Trophoblast cell (in vitro differentiated cells and primary cell): ENCODE measurements around the gene BRS3.

ENCODE experiments used
- DNase-seq, 2 donors: peaks; one replicate each; pipeline ENCODE4 v3.0.0-alpha.2; 2016
- H2AFZ ChIP-seq: 2 replicates; pipeline ENCODE4 v1.6.1; 2013; ENCODE audit warnings: low read length, moderate library complexity, mild to moderate bottlenecking; ENCODE audit not compliant: insufficient read depth, poor library complexity
- H2AK5ac ChIP-seq: 2 replicates; pipeline ENCODE4 v1.6.1; 2013; ENCODE audit warnings: mild to moderate bottlenecking, low read length
- H2BK120ac ChIP-seq: 2 replicates; pipeline ENCODE4 v1.6.1; 2013; ENCODE audit warnings: low read length, mild to moderate bottlenecking, moderate library complexity; ENCODE audit not compliant: insufficient read depth, poor library complexity
- H2BK12ac ChIP-seq: 2 replicates; pipeline ENCODE4 v1.6.1; 2013; ENCODE audit warnings: mild to moderate bottlenecking, low read length, moderate library complexity
- H2BK5ac ChIP-seq: 2 replicates; pipeline ENCODE4 v1.6.1; 2013; ENCODE audit warnings: low read length, low read depth, moderate library complexity, mild to moderate bottlenecking; ENCODE audit not compliant: poor library complexity
- H3K14ac ChIP-seq: 2 replicates; pipeline ENCODE4 v1.6.1; 2013; ENCODE audit warnings: mild to moderate bottlenecking, low read length
- H3K18ac ChIP-seq: 2 replicates; pipeline ENCODE4 v1.6.1; 2013; ENCODE audit warnings: mild to moderate bottlenecking, low read length
- H3K23ac ChIP-seq: 2 replicates; pipeline ENCODE4 v1.6.1; 2013; ENCODE audit warnings: low read length
- H3K27ac ChIP-seq: 2 replicates; pipeline ENCODE4 v1.5.1; 2013; ENCODE audit warnings: low read depth, mild to moderate bottlenecking, inconsistent platforms, low read length, moderate library complexity
- H3K27me3 ChIP-seq: 2 replicates; pipeline ENCODE4 v1.6.1; 2013; ENCODE audit warnings: inconsistent platforms, mild to moderate bottlenecking, low read length, moderate library complexity; ENCODE audit not compliant: insufficient read depth
- H3K36me3 ChIP-seq, 2 experiments: 1 replicate in 1 of 2; 2 replicates in 1 of 2; pipeline ENCODE4 v1.6.1; 2013; ENCODE audit warnings: low read length in 2 of 2, mild to moderate bottlenecking in 2 of 2, moderate library complexity in 1 of 2; ENCODE audit not compliant: insufficient read depth in 2 of 2, control insufficient read depth in 1 of 2
- H3K4ac ChIP-seq: 2 replicates; pipeline ENCODE4 v1.6.1; 2013; ENCODE audit warnings: low read depth, mild to moderate bottlenecking, low read length, moderate library complexity
- H3K4me1 ChIP-seq, 2 experiments: 1 replicate in 1 of 2; 2 replicates in 1 of 2; pipeline ENCODE4 v1.6.1; 2013; ENCODE audit warnings: low read length in 2 of 2, mild to moderate bottlenecking in 2 of 2, moderate library complexity in 1 of 2; ENCODE audit not compliant: insufficient read depth in 2 of 2, control insufficient read depth in 1 of 2
- H3K4me2 ChIP-seq: 2 replicates; pipeline ENCODE4 v1.6.1; 2013; ENCODE audit warnings: inconsistent platforms, mild to moderate bottlenecking, low read length, moderate library complexity
- H3K4me3 ChIP-seq: 2 replicates; pipeline ENCODE4 v1.5.1; 2013; ENCODE audit warnings: mild to moderate bottlenecking, low read depth, low read length, inconsistent platforms
- H3K79me1 ChIP-seq: one replicate; pipeline ENCODE4 v1.6.1; 2013; ENCODE audit warnings: low read length
- H3K79me2 ChIP-seq: 2 replicates; pipeline ENCODE4 v1.6.1; 2013; ENCODE audit warnings: low read length, mild to moderate bottlenecking; ENCODE audit not compliant: control insufficient read depth, insufficient read depth, poor library complexity
- H3K9ac ChIP-seq: 2 replicates; pipeline ENCODE4 v1.6.1; 2013; ENCODE audit warnings: mild to moderate bottlenecking, low read length
- H3K9me3 ChIP-seq: 2 replicates; pipeline ENCODE4 v1.6.1; 2013; ENCODE audit warnings: low read depth, mild to moderate bottlenecking, control low read depth, inconsistent platforms, low read length; ENCODE audit not compliant: insufficient read depth
- H4K12ac ChIP-seq: 2 replicates; pipeline ENCODE4 v1.6.1; 2013; ENCODE audit warnings: low read depth, mild to moderate bottlenecking, low read length, moderate library complexity
- H4K8ac ChIP-seq: 2 replicates; pipeline ENCODE4 v1.6.1; 2013; ENCODE audit warnings: low read depth, mild to moderate bottlenecking, low read length, moderate library complexity
- H4K91ac ChIP-seq: one replicate; pipeline ENCODE4 v1.6.1; 2013; ENCODE audit warnings: low read depth, mild to moderate bottlenecking, low read length, moderate library complexity
- WGBS: extraction: QIAGEN DNeasy Blood & Tissue Kit; methylation state at CpG from one replicate; pipeline ENCODE4 v1.1.7; 2013; ENCODE audit warnings: missing lambda C conversion rate; ENCODE audit not compliant: insufficient read length, insufficient coverage; ENCODE audit errors: extremely low coverage; 5-methylcytosine and 5-hydroxymethylcytosine counted together

BRS3 gene

GRCh38 chrX:136496186-136496763 lies 8.5 kb downstream of the BRS3 start:
- peaks cover 0 to 2% of the 10 kb centered on the region in 2 experiments for H3K36me3 ChIP-seq
- no peaks in the 10 kb centered on the region for H3K9me3 ChIP-seq
- H2BK120ac ChIP-seq: peak overlapping the region; percentile 66
- peak overlapping the region; percentile 92 for H4K91ac ChIP-seq
- peak overlapping the region; percentile 68 for H2BK5ac ChIP-seq
- H3K79me1 ChIP-seq: peaks cover 10% of the 10 kb centered on the region
- H2AK5ac ChIP-seq: no peak overlapping the region
- no peak overlapping the region for H2BK12ac ChIP-seq
- no peak overlapping the region for H3K23ac ChIP-seq
- no peak overlapping the region for H3K4ac ChIP-seq
- H3K4me1 ChIP-seq: no peaks in the 10 kb centered on the region
- H3K9ac ChIP-seq: peak overlapping the region; percentile 11
- H3K27me3 ChIP-seq: no peaks in the 10 kb centered on the region
- peak overlapping the region; percentile 98 for H3K27ac ChIP-seq
- peak overlapping the region; percentile 51 for H3K4me2 ChIP-seq
- peak overlapping the region; percentile 59 for H3K4me3 ChIP-seq
- H4K12ac ChIP-seq: peak overlapping the region; percentile 87
- peak overlapping the region; percentile 85 for H4K8ac ChIP-seq
- peak overlapping the region; percentile 70 for H3K14ac ChIP-seq
- no peak overlapping the region for H2AFZ ChIP-seq
- no peak for DNase-seq
- peak overlapping the region; percentile 30 for H3K18ac ChIP-seq
- WGBS: no CpG with 5 or more reads among the region's 13 CpGs
- H3K79me2 ChIP-seq: peaks cover 2% of the 10 kb centered on the region

- no peaks in the 10 kb centered on the region for H3K27me3 ChIP-seq
- no peaks in the 10 kb centered on the region for H3K4me1 ChIP-seq
- H3K4me3 ChIP-seq: peak overlapping the region; percentile 92
- peak overlapping the region; percentile 93 for H2AFZ ChIP-seq
- peak overlapping the region; percentile 98 for H3K27ac ChIP-seq
- peaks cover 0 to 2% of the 10 kb centered on the region in 2 experiments for H3K36me3 ChIP-seq
- peak; percentile 65 to 84 for DNase-seq
- peak overlapping the region; percentile 83 for H2BK120ac ChIP-seq
- peak overlapping the region; percentile 92 for H4K91ac ChIP-seq
- H3K9me3 ChIP-seq: no peaks in the 10 kb centered on the region
- peak overlapping the region; percentile 87 for H4K12ac ChIP-seq
- peaks cover 2% of the 10 kb centered on the region for H3K79me2 ChIP-seq
- H2BK12ac ChIP-seq: no peak overlapping the region
- H2BK5ac ChIP-seq: peak overlapping the region; percentile 94
- H3K9ac ChIP-seq: peak overlapping the region; percentile 58
- H3K23ac ChIP-seq: no peak overlapping the region
- peak overlapping the region; percentile 95 for H4K8ac ChIP-seq
- no peak overlapping the region for H2AK5ac ChIP-seq
- H3K18ac ChIP-seq: peak overlapping the region; percentile 97
- no peak overlapping the region for H3K4ac ChIP-seq
- no CpG with 5 or more reads among the region's 111 CpGs for WGBS
- H3K4me2 ChIP-seq: peak overlapping the region; percentile 51
- peaks cover 10% of the 10 kb centered on the region for H3K79me1 ChIP-seq
- H3K14ac ChIP-seq: peak overlapping the region; percentile 85
Measured at GRCh38 chrX:136496764-136497555, 9.2 kb downstream of the BRS3 start.

GRCh38 chrX:136497556-136498052 lies 9.9 kb downstream of the BRS3 start, which contains the start of gene HTATSF1:
HTATSF1 (plus strand) TSS chrX:136497592; CDS start chrX:136497685, 93 bp downstream.
- peak within 1 kb of the TSS; percentile 54 for H2AK5ac ChIP-seq
- H3K79me2 ChIP-seq: peaks cover 2% of the 10 kb centered on the region
- no CpG with 5 or more reads among the region's 35 CpGs for WGBS

GRCh38 chrX:136519069-136519468 lies 31.3 kb downstream of the BRS3 start:
- no peak overlapping the region for H3K14ac ChIP-seq
- H3K9me3 ChIP-seq: no peaks in the 10 kb centered on the region
- H3K79me2 ChIP-seq: no peaks in the 10 kb centered on the region
- no peak overlapping the region for H2BK5ac ChIP-seq
- H3K9ac ChIP-seq: no peak overlapping the region
- no peak overlapping the region for H3K4ac ChIP-seq
- DNase-seq: peak; percentile 25 to 26
- no peak overlapping the region for H3K4me3 ChIP-seq
- H3K4me2 ChIP-seq: no peak overlapping the region
- no peaks in the 10 kb centered on the region for H3K27me3 ChIP-seq
- no peak overlapping the region for H4K12ac ChIP-seq
- H4K8ac ChIP-seq: no peak overlapping the region
- no peaks in the 10 kb centered on the region for H3K79me1 ChIP-seq
- H2AK5ac ChIP-seq: no peak overlapping the region
- no peak overlapping the region for H2BK120ac ChIP-seq
- no peaks in the 10 kb centered on the region for H3K4me1 ChIP-seq
- H3K27ac ChIP-seq: no peak overlapping the region
- H3K23ac ChIP-seq: no peak overlapping the region
- H3K36me3 ChIP-seq: no peaks in the 10 kb centered on the region
- H4K91ac ChIP-seq: no peak overlapping the region
- H3K18ac ChIP-seq: no peak overlapping the region
- H2BK12ac ChIP-seq: no peak overlapping the region
- no peak overlapping the region for H2AFZ ChIP-seq
- no CpG with 5 or more reads among the region's 5 CpGs for WGBS

More at GRCh38 chrX:136497556-136498052, 9.9 kb downstream of the BRS3 start, which contains the start of gene HTATSF1:
- H4K91ac ChIP-seq: peak within 1 kb of the TSS; percentile 92
- peaks cover 0 to 2% of the 10 kb centered on the region in 2 experiments for H3K36me3 ChIP-seq
- H4K8ac ChIP-seq: peak within 1 kb of the TSS; percentile 95
- H3K79me1 ChIP-seq: peaks cover 10% of the 10 kb centered on the region
- H4K12ac ChIP-seq: peak within 1 kb of the TSS; percentile 87
- peak within 1 kb of the TSS; percentile 69 for H3K4me2 ChIP-seq
- no peaks in the 10 kb centered on the region for H3K27me3 ChIP-seq
- peak within 1 kb of the TSS; percentile 98 for H3K27ac ChIP-seq
- H3K18ac ChIP-seq: peak within 1 kb of the TSS; percentile 97
- peak within 1 kb of the TSS; percentile 94 for H2BK5ac ChIP-seq
- peak within 1 kb of the TSS; percentile 83 for H2BK120ac ChIP-seq
- H3K23ac ChIP-seq: no peak within 1 kb of the TSS
- peak within 1 kb of the TSS; percentile 93 for H2AFZ ChIP-seq
- no peak within 1 kb of the TSS for H2BK12ac ChIP-seq
- H3K9me3 ChIP-seq: no peaks in the 10 kb centered on the region
- H3K14ac ChIP-seq: peak within 1 kb of the TSS; percentile 85
- no peak within 1 kb of the TSS for H3K4ac ChIP-seq
- peak in 1 of 2 donors; percentile 25 for DNase-seq
- no peaks in the 10 kb centered on the region for H3K4me1 ChIP-seq
- peak within 1 kb of the TSS; percentile 92 for H3K4me3 ChIP-seq
- H3K9ac ChIP-seq: peak within 1 kb of the TSS; percentile 97
